ENCODE measurements around the gene SYNGR3. TPM values are rescaled to one million over a fixed set of nuclear protein-coding genes. Genes with fewer than 3 reads are reported as not detected.

The SYNGR3 gene
- total RNA-seq, 2 donors from 2014 or later = 7.0 to 11.2 TPM

GRCh38 chr16:2007081-2007836 lies 17.5 kb downstream of the SYNGR3 start:
- no peak for DNase-seq
- Mint-ChIP-seq H3K9me3 (no peaks in the 10 kb centered on the region), H3K36me3 (ENCODE audit: low read depth) (peaks cover 10% of the 10 kb centered on the region), H3K4me1 (peaks cover 23% of the 10 kb centered on the region), H3K4me3 (peak overlapping the region; percentile 74), H3K27ac (no peak overlapping the region), H3K27me3 (ENCODE audit: insufficient read depth) (no peaks in the 10 kb centered on the region)
- WGBS, 2 experiments (ENCODE audit: insufficient coverage in 1 of 2, insufficient read length in 1 of 2) = 93 to 95% methylated on average over 12 to 16 of the region's 16 CpGs
- Histone ChIP-seq H3K9me3 (ENCODE audit: control insufficient read depth, low read length) (no peaks in the 10 kb centered on the region), H3K27me3 (ENCODE audit: control insufficient read depth, insufficient read depth, low read length, poor library complexity, severe bottlenecking) (no peaks in the 10 kb centered on the region), H3K9ac (ENCODE audit: extremely low read depth, low read length, poor library complexity, severe bottlenecking) (no peak overlapping the region), H3K4me3 (ENCODE audit: low read length) (peak overlapping the region; percentile 96), H3K4me1 (ENCODE audit: control insufficient read depth, insufficient read depth, low read length) (peaks cover 27% of the 10 kb centered on the region), H3K27ac (ENCODE audit: low read depth, low read length) (no peak overlapping the region), H3K36me3 (ENCODE audit: control insufficient read depth, insufficient read depth, low read length) (peaks cover 24% of the 10 kb centered on the region)
- TF ChIP-seq CTCF (conservative IDR thresholded peaks at IDR 0.05) = no peak

- Mint-ChIP-seq H3K27me3 (ENCODE audit: insufficient read depth) (no peaks in the 10 kb centered on the region), H3K4me3 (peak overlapping the region; percentile 74), H3K27ac (peak overlapping the region; percentile 33), H3K36me3 (ENCODE audit: low read depth) (peaks cover 7% of the 10 kb centered on the region), H3K9me3 (no peaks in the 10 kb centered on the region), H3K4me1 (peaks cover 23% of the 10 kb centered on the region)
- Histone ChIP-seq H3K9ac (ENCODE audit: extremely low read depth, low read length, poor library complexity, severe bottlenecking) (peak overlapping the region; percentile 84), H3K27me3 (ENCODE audit: control insufficient read depth, insufficient read depth, low read length, poor library complexity, severe bottlenecking) (no peaks in the 10 kb centered on the region), H3K9me3 (ENCODE audit: control insufficient read depth, low read length) (no peaks in the 10 kb centered on the region), H3K4me1 (ENCODE audit: control insufficient read depth, insufficient read depth, low read length) (peaks cover 27% of the 10 kb centered on the region), H3K4me3 (ENCODE audit: low read length) (peak overlapping the region; percentile 96), H3K36me3 (ENCODE audit: control insufficient read depth, insufficient read depth, low read length) (peaks cover 16% of the 10 kb centered on the region), H3K27ac (ENCODE audit: low read depth, low read length) (no peak overlapping the region)
- WGBS, 2 experiments (ENCODE audit: insufficient coverage in 1 of 2, insufficient read length in 1 of 2) = 93% methylated on average over 15 of the region's 15 CpGs
- TF ChIP-seq CTCF (conservative IDR thresholded peaks at IDR 0.05) = no peak
- no peak for DNase-seq
Observed at GRCh38 chr16:2008009-2008526, 18.3 kb downstream of the SYNGR3 start.

GRCh38 chr16:2008631-2009163 lies 18.9 kb downstream of the SYNGR3 start:
- Mint-ChIP-seq H3K4me1 (peaks cover 23% of the 10 kb centered on the region), H3K27me3 (ENCODE audit: insufficient read depth) (no peaks in the 10 kb centered on the region), H3K27ac (peak overlapping the region; percentile 33), H3K4me3 (peak overlapping the region; percentile 74), H3K9me3 (no peaks in the 10 kb centered on the region), H3K36me3 (ENCODE audit: low read depth) (peaks cover 7% of the 10 kb centered on the region)
- Histone ChIP-seq H3K9ac (ENCODE audit: extremely low read depth, low read length, poor library complexity, severe bottlenecking) (peak overlapping the region; percentile 84), H3K36me3 (ENCODE audit: control insufficient read depth, insufficient read depth, low read length) (peaks cover 10% of the 10 kb centered on the region), H3K4me3 (ENCODE audit: low read length) (peak overlapping the region; percentile 96), H3K27ac (ENCODE audit: low read depth, low read length) (peak overlapping the region; percentile 29), H3K4me1 (ENCODE audit: control insufficient read depth, insufficient read depth, low read length) (peaks cover 24% of the 10 kb centered on the region), H3K9me3 (ENCODE audit: control insufficient read depth, low read length) (no peaks in the 10 kb centered on the region), H3K27me3 (ENCODE audit: control insufficient read depth, insufficient read depth, low read length, poor library complexity, severe bottlenecking) (no peaks in the 10 kb centered on the region)
- DNase-seq = no peak
- TF ChIP-seq CTCF (conservative IDR thresholded peaks at IDR 0.05) = no peak
- WGBS, 2 experiments (ENCODE audit: insufficient coverage in 1 of 2, insufficient read length in 1 of 2) = 16 to 18% methylated on average over 8 to 23 of the region's 23 CpGs
